GM18517 (cell line): ENCODE measurements around the gene RELB.
"Not testable (repeated sequence)": the region's sequence is repeated elsewhere in the genome, so short reads cannot be mapped to it uniquely, and the experiment has no call there.

Source experiments
- ATAC-seq: cut with Tn5 transposase; IDR thresholded peaks from one replicate; pipeline ENCODE4 v1.9.1; 2021; ENCODE audit warnings: mild to moderate bottlenecking, moderate library complexity; ENCODE audit not compliant: unreplicated experiment

RELB gene, protein sequence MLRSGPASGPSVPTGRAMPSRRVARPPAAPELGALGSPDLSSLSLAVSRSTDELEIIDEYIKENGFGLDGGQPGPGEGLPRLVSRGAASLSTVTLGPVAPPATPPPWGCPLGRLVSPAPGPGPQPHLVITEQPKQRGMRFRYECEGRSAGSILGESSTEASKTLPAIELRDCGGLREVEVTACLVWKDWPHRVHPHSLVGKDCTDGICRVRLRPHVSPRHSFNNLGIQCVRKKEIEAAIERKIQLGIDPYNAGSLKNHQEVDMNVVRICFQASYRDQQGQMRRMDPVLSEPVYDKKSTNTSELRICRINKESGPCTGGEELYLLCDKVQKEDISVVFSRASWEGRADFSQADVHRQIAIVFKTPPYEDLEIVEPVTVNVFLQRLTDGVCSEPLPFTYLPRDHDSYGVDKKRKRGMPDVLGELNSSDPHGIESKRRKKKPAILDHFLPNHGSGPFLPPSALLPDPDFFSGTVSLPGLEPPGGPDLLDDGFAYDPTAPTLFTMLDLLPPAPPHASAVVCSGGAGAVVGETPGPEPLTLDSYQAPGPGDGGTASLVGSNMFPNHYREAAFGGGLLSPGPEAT

DNA sequence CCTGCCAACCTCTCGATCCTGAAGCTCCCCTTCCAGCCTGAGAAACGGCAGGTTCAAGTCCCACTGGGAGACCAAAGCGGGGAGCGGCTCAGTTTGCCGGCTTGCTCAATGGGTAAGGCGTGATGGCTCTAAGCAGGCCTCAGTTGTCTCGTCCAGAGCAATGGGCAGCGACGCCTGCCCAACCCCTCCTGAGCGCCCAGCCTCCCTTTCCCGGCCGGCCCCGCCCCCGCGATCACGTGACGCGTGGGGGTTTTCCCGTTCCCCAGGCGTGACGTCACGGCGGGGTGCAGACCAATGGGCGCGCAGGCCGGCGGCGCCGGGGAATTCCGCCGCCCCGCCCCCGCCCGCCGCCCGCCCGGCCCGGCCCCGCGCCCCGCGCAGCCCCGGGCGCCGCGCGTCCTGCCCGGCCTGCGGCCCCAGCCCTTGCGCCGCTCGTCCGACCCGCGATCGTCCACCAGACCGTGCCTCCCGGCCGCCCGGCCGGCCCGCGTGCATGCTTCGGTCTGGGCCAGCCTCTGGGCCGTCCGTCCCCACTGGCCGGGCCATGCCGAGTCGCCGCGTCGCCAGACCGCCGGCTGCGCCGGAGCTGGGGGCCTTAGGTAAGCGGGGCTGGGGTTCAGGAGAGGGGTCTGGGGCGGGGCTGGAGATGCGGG lies at the start of gene RELB:
TSS of gene RELB (plus strand) at position 378 of the 653 bp plus-strand sequence. CDS start at position 494, 116 bp downstream.
- ATAC-seq: peak; percentile 48

DNA sequence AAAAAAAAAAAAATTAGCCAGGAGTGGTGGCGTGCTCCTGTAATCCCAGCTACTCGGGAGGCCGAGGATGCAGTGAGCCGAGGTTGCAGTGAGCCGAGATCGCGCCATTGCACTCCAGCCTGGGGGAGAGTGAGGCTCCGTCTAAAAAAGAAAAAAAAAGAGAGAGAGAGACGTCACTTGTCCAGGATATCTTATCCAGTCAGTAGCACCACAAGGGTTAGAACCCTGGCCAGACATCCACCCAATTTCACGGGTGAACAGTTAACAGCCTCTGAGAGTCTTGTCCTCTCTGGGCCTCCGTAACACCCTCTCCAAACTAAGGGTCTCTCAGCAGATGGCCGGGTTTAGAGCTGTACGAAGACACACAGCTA lies 47.0 kb upstream of the RELB start:
- peak; percentile 6 for ATAC-seq

DNA sequence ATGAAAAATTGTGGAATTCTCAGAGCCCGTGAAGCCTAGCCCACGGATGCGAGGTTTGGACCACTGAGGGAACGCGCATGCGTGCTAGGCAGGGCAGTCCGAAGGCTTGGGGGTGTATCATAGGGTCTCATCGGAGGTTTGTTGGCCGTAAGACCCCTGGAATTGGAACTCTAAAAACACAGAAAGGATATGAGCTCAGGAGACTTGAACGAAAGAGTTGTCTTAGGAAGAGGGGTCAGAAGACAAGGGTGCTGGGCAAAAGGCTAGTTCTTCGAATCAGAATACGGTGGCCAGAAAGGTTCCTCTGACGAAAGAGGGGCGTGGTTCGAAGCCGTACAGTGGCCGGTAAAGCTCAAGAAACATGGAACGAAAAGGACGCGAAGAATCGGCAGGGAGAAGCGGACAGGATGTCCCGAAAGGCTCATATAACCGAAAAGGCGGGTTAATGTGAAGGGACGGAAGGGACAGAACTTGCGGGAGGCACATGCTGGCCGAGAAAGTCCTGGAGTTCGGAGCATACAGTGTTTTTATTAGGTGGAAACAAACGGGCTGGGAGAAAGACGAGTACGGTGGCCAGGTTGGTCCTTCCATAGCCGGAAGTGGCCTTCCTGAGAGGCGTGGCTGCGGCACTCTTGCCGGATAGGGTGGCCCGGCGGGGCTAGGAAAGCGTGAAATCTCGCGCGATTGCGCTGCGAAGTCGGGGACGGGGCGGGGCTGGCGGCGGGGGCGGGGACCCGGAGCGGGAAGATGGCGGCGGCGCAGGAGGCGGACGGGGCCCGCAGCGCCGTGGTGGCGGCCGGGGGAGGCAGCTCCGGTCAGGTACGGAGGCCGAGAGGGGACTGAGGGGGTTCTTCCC lies 46.4 kb upstream of the RELB start, which contains the start of gene CLPTM1:
TSS of gene CLPTM1 (plus strand) at position 732 of the 856 bp plus-strand sequence. CDS start at position 748, 16 bp downstream.
- peak; percentile 72 for ATAC-seq

DNA sequence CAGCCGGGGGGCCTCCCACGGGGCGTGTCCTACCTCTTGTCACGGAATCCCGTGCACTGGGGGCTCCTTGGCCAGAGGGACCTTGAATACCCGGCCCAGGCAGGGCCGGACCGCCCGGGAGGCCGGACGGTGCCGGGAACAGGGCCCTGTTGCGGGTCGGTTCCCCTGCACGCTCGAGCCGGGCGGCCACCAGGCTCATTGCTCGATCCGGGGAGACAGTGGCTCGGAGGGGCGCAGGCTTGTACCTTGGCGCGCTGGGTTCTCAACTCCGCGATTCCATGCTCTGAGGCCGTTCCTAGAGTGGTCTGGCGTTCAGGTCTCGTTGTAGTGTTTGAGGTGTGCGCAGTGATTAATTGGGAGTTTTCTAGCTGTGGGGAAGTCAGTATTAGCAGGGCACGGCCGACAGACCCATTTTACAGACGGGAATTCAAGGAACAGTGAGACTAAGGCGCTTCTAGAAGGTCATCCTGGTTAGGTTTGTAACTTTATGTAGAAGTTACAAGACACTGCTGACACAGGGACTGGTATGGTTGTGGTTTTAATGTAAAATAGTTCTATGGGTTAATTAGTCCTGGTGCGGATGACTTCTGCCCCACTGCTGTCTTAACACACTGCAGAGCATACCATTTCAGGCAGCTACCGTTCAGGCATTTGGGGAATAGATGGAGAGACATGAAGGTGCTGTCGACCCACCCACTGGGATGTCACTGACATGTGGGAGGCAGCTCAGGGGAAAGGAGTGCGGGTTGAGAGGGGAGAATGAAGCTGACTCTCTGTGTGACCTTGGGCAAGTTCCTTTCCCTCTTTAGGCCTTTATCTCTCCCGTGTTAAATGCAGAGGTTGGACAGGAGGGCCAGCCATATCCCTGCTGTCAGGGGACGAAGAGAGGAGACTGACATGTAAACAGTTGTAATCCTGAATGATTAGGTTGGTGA lies 45.5 kb upstream of the RELB start:
- peak; percentile 11 for ATAC-seq

DNA sequence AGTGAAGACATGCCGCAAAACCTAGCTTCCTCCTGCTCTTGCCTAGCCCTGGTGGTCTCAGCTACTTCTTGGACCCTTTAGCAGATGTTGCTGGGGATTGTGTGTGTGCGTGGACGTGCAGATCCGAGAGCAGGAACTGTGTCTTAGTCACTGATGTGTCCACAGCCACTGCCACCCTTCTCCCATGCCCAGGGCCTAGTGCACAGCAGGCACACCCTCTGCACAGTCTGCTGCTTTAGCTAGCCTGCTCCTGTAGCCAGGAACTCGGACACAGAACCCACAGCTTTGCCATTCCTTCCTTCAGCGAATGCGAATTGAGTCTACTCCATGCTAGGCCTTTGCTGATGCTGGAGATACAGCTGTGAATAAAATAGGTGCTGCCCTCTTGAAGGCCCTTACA lies 43.7 kb upstream of the RELB start:
- no peak for ATAC-seq

DNA sequence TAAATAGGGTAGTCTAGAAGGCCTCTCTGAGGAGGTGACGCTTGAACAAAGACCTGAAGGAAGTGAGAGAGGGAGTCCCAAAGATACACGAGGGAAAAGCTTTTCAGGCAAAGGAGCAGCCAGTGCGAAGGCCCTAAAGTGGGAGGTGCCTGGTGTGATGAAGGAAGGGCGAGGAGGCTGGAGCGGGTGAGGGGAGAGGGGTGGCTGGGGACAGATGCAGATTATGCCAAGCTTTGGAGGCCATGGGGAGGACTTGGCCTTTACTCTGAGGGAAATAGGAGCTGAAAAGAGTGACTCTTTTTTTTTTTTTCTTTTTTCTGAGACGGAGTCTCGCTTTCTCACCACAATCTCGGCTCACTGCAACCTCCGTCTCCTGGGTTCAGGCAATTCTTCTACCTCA lies 43.2 kb upstream of the RELB start:
- no peak for ATAC-seq

DNA sequence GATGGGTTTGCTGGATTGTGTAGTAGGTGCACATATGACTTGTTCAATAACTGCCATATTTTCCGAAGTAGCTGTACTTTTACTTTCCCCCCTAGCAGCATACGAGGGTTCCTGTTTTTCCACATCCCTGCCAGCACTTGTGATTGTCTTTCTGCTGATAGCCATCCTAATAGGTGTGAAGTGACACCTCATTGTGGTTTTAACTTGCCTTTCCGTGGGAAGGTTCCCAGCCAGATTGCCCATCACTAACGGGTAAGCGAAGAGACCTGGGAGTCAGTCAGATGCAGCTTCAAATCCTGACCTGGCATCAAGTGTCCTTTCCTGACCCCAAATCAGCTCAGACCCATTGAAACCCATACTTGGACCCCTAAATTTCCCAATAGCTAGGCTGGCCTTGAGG lies 41.6 kb upstream of the RELB start:
- no peak for ATAC-seq

DNA sequence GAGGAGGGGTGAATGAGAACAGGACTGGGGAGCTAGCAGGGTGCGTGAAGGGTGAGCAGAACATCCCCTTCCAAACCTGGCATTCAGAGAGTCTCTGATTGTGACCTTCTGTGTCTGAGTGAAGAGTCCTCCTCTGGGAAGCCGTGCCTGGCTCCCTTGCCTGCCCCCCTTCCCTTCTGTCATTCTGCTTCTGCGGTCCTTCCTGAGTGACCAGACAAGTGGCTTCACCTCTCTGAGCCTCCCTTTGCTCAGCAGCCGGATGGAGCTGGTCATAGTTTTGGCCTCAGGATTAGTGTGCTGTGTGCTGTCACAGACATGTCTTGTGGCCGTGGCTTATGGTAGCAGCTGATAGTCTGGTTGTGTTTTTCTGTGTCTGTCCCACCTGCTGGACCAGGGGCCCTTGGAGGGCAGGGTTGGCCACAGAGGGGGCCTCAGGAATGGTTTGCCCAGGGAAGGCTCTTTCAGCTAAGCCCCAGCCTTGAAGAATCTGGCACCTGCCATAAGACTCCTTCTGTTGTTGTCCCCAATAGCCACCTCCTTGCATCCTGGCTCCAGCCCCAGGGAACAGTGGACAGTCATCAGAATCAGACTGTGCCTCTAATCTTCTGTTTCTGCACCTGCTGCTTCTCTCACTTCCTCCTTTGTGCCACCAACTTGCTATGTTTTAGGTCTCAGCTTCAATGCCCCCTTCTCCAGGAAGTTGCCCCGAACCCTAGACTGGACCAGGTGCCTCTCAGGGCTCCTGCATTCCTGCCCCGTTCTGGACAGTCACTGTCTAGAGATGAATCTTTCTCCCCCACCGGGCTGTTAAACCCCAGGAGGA lies 40.1 kb upstream of the RELB start:
- ATAC-seq: no peak

DNA sequence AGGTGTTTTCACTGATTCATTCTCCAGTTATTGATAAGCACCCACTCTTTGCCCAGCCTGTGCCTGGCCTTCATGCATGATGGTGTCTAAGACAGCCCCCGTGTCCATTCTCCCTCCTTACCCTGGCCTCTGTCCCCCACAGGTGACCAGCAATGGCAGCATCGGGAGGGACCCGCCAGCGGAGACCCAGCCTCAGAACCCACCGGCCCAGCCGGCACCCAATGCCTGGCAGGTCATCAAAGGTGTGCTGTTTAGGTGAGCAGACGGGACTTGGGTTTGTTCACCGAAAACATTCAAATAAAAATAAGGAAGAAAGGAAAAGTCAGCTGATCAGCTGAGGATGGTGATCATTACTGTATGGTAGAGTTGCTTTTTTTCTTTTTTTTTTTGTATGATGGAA lies 39.4 kb upstream of the RELB start:
- no peak for ATAC-seq

DNA sequence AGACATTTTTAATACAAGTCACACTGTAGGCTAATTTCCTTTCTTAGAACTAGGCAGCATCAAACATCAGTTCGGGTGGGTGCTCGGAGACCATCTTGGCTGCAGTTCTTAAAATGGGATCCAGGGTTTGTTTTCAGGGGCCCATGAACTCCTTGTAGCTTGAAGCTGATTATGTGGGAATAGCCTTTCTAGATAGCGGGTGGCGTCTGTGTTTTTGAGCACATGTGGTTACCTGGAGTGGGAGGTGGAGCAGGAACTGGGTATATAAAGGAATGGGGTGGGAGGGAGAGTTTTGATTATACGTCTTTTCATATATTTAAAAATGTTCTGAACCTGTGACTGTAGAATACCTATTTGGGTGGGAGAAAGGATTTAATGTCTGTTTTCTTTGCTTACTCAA lies 33.1 kb upstream of the RELB start:
- no peak for ATAC-seq

DNA sequence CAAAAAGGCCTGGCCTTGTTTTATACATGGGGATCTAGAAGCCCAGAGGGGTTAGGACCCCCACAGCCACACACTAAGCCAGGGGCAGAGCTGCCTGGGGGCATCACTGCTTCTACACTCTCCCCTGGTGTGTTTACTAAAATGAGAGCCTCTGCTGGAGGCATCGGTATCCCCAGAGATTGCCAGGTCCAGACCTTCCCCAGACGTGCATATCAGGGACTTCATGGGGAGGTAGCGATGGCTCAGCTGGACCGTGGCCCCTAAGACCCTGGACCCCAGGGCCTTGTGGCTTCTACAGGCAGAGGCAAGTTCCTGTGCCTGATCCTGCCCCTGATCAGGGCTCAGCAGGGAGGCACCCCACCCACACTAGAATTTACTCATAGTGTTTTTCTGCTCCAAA lies 32.6 kb upstream of the RELB start:
- no peak for ATAC-seq

DNA sequence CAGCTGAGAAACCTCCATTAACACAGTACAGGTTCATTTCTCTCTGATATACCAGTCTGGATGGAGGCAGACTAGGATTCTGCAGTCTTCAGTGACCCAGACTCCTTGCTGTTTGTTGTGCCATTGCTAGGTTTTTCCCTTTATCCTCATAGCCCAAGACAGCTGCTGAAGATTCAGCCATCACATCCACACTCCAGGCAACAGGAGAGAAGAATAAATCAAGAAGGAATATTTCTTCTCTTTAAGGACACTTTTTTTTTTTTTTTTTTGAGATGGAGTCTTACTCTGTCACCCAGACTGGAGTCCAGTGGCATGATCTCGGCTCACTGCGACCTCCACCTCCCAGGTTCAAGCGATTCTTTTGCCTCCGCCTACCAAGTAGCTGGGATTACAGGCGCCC lies 31.8 kb upstream of the RELB start:
- no peak for ATAC-seq

DNA sequence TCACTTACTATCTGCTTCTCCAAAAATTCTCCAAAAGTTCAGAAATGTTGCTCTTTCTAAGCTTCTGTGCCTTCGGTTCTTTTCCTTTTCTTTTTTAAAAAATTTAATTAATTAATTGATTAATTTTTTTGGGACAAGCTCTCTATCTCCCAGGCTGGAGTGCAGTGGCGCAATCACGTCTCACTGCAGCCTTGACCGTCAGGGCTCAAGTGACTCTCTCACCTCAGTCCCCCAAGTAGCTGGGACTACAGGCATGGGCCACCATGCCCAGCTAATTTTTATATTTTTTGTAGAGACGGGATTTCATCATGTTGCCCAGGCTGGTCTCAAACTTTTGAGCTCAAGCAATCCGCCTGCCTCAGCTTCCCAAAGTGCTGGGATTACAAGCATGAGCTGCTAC lies 29.8 kb upstream of the RELB start:
- not testable (repeated sequence) for ATAC-seq

DNA sequence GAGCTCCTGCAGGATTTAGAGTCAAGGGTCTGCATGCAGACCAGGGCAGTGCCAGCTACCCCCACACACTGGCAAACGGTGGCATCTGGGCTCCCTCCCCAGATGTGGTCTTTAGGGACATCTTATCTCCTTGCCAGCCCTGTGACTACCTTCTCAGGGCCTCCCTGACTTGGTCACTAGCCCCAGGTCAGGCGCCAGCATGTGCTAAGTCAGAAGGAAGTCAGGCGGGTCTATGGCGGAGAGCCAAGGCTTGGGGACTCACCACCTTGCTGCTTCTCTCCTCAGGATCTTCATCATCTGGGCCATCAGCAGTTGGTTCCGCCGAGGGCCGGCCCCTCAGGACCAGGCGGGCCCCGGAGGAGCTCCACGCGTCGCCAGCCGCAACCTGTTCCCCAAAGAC lies 28.5 kb upstream of the RELB start:
- ATAC-seq: no peak

DNA sequence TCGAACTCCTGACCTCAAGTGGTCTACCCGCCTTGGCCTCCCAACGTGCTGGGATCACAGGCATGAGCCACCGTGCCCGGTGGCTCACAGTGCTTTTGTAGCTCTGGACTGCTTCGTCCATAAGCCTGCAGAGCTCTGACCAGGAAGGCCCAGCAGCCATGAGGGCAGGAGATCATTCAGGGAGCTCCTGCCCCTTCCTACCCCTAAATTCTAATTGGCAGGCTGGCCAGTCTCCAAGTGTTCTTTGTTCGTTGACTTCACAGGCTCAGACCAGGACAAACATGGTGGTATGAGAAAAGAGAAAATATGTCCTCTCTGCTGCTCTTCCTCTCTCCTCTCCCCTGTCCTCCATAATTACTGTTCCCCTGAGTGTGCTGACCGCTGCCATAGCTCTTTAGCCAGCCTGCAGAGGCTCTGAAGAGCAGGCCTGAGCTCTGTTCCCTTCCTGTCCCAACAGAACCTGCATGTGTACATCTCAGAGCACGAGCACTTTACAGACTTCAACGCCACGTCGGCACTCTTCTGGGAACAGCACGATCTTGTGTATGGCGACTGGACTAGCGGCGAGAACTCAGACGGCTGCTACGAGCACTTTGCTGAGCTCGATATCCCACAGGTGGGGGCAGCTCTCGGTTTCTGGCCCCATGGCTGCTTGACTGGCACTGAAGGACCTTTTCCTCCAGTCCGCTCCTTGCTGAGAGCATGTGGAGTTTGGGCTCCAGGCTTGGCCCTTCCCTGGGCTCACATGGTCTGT lies 27.1 kb upstream of the RELB start:
- no peak for ATAC-seq

DNA sequence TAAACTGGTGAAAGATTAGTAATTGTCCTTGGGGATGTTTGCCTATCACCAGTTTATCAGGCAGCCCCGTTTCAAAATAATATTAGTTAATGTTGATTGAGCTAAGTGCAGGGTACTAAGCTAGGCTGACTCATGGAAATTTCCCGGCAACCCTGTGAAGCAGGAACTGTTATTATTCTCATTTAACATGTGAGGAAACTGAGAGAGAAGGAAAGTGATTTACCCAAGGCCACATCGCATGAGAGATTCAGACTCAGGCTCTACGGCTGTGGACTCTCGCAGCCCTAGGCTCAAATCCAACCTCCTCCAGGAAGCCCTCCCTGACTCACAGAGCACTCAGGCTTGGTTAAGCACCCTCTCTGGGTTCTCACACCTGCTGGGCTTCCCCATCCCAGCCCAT lies 26.4 kb upstream of the RELB start:
- ATAC-seq: no peak

DNA sequence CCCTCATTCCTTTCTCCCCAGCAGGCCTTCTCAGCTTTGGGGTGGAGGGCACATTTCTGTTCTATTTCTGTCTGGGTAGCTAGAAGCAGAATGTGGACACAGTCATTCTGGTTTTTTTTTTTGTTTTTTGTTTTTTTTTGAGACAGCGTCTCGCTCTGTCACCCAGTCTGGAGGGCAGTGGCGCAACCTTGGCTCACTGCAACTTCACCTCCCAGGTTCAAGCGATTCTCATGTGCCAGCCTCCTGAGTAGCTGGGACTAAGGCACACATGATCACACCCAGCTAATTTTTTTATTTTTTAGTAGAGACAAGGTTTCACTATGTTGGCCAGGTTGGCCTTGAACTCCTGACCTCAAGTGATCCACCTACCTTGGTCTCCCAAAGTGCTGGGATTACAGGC lies 25.8 kb upstream of the RELB start:
- no peak for ATAC-seq

DNA sequence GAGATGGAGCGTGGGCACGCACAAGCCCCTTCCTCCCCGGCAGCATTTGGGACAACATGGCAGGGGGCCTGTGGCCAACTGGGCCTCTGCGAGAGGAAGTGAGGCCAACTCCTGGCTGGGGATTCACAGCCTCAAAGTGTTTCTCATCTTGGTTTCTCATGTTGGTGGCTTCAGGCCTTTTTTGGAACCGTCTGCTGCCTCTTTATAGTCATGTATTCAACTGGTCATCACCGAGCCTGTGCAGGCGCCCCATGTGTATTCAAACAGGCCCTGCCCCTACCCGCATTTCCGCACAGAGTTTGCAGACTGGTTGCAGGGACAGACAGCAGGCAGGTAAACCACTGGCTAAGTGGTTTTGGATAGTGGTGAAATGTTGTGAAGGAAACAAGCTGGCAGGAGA lies 17.3 kb upstream of the RELB start:
- no peak for ATAC-seq

DNA sequence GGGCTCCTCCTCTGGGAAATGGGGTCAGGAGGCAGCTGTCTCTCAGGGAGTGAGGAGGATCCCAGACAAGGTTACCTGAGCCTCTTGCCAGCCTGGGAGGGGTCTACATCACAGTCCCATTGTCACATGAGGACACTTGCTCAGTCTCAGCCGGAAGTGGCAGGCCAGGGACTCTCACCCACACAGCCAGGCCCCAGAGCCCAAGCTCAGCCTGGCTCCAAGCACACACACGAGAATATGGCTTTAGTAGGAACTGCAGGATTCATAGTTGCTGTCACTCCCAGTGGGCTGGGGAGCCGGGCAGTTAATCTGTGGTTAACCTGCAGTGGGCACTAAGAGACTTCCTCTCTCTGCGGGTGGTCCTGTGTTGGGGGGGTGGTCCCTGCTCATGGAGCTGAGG lies 15.8 kb upstream of the RELB start:
- no peak for ATAC-seq
